ENCODE measurements around the gene PDLIM1. TPM values are rescaled to one million over a fixed set of nuclear protein-coding genes. Genes with fewer than 3 reads are reported as not detected.

The PDLIM1 gene
- total and polyA plus RNA-seq, 10 of the 15 experiments (the other 5 are each of a cell fraction or from before 2014, with no cell fraction given) = 95.7 to 714 (median 309) TPM

DNA sequence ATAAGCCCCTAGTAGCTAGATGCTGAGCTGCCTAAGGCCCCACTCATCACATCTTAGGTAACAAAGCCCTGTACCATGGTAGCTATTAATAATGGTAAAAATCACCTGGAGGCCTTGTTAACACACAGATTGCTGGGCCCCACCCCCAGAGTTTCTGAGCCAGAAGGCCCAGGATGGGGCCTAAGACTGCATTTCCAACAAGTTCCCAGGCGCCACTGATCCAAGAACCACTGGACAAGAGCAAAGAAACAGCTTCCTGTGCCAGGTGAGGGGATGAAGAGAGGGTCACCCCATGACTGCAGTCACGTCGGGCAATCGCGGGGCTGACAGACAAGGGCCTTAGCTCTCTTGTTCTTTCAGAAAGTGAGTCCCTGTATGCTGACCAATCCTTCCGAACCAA is 50.0 kb downstream of the PDLIM1 start:
- CTCF ChIA-PET = interaction anchor here (0.9 to 2.2 kb wide), 4 partner anchors 55 to 134 kb away, joined by 3 to 9 read pairs (median 4); no protein-coding TSS in a partner anchor
- intact Hi-C loops (cut with micrococcal nuclease; ENCODE audit: unreplicated experiment) = loop anchor here (10.0 kb wide), 1 partner anchor 606 kb away; no protein-coding TSS in a partner anchor
- DNase-seq (ENCODE audit: low read depth, low spot score) = no peak
- TF ChIP-seq SMAD5 (IDR thresholded peaks at IDR 0.05; ENCODE audit: low read depth) (no peak), ZNF592 (IDR thresholded peaks at IDR 0.05) (no peak), RCOR1 (conservative IDR thresholded peaks at IDR 0.05; ENCODE audit: low read depth, low read length) (no peak), SREBF1 (IDR thresholded peaks at IDR 0.05; ENCODE audit: low read length) (no peak), NFXL1 (IDR thresholded peaks at IDR 0.05; ENCODE audit: borderline replicate concordance) (no peak), YBX1 (IDR thresholded peaks at IDR 0.05) (no peak), SMARCA5 (IDR thresholded peaks at IDR 0.05) (no peak)
- TF ChIP-seq, protein P1, sequence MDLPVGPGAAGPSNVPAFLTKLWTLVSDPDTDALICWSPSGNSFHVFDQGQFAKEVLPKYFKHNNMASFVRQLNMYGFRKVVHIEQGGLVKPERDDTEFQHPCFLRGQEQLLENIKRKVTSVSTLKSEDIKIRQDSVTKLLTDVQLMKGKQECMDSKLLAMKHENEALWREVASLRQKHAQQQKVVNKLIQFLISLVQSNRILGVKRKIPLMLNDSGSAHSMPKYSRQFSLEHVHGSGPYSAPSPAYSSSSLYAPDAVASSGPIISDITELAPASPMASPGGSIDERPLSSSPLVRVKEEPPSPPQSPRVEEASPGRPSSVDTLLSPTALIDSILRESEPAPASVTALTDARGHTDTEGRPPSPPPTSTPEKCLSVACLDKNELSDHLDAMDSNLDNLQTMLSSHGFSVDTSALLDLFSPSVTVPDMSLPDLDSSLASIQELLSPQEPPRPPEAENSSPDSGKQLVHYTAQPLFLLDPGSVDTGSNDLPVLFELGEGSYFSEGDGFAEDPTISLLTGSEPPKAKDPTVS (IDR thresholded peaks at IDR 0.05; ENCODE audit: low read depth, low read length) = no peak
- TF ChIP-seq, protein P2, sequence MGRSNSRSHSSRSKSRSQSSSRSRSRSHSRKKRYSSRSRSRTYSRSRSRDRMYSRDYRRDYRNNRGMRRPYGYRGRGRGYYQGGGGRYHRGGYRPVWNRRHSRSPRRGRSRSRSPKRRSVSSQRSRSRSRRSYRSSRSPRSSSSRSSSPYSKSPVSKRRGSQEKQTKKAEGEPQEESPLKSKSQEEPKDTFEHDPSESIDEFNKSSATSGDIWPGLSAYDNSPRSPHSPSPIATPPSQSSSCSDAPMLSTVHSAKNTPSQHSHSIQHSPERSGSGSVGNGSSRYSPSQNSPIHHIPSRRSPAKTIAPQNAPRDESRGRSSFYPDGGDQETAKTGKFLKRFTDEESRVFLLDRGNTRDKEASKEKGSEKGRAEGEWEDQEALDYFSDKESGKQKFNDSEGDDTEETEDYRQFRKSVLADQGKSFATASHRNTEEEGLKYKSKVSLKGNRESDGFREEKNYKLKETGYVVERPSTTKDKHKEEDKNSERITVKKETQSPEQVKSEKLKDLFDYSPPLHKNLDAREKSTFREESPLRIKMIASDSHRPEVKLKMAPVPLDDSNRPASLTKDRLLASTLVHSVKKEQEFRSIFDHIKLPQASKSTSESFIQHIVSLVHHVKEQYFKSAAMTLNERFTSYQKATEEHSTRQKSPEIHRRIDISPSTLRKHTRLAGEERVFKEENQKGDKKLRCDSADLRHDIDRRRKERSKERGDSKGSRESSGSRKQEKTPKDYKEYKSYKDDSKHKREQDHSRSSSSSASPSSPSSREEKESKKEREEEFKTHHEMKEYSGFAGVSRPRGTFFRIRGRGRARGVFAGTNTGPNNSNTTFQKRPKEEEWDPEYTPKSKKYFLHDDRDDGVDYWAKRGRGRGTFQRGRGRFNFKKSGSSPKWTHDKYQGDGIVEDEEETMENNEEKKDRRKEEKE (IDR thresholded peaks at IDR 0.05) = no peak
- TF ChIP-seq, protein P3, sequence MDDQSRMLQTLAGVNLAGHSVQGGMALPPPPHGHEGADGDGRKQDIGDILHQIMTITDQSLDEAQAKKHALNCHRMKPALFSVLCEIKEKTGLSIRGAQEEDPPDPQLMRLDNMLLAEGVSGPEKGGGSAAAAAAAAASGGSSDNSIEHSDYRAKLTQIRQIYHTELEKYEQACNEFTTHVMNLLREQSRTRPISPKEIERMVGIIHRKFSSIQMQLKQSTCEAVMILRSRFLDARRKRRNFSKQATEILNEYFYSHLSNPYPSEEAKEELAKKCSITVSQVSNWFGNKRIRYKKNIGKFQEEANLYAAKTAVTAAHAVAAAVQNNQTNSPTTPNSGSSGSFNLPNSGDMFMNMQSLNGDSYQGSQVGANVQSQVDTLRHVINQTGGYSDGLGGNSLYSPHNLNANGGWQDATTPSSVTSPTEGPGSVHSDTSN (IDR thresholded peaks at IDR 0.05; ENCODE audit: insufficient replicate concordance, low read depth, low read length) = no peak
- TF ChIP-seq, protein P4, sequence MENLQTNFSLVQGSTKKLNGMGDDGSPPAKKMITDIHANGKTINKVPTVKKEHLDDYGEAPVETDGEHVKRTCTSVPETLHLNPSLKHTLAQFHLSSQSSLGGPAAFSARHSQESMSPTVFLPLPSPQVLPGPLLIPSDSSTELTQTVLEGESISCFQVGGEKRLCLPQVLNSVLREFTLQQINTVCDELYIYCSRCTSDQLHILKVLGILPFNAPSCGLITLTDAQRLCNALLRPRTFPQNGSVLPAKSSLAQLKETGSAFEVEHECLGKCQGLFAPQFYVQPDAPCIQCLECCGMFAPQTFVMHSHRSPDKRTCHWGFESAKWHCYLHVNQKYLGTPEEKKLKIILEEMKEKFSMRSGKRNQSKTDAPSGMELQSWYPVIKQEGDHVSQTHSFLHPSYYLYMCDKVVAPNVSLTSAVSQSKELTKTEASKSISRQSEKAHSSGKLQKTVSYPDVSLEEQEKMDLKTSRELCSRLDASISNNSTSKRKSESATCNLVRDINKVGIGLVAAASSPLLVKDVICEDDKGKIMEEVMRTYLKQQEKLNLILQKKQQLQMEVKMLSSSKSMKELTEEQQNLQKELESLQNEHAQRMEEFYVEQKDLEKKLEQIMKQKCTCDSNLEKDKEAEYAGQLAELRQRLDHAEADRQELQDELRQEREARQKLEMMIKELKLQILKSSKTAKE (IDR thresholded peaks at IDR 0.05; ENCODE audit: low read depth, poor library complexity, severe bottlenecking) = no peak

More for the DNA sequence above, 50.0 kb downstream of the PDLIM1 start:
- Histone ChIP-seq H3K4me2 (ENCODE audit: control insufficient read depth, insufficient read depth) (no peak overlapping the region), H3K79me2 (ENCODE audit: control insufficient read depth, insufficient read depth, low read length) (peaks cover 19% of the 10 kb centered on the region), H4K20me1 (ENCODE audit: control insufficient read depth, insufficient read depth) (no peaks in the 10 kb centered on the region; the same call in 1 of the 2 replicates), H3K9me3 (replicated peaks; ENCODE audit: control insufficient read depth, insufficient read depth, low read length) (no peaks in the 10 kb centered on the region), H3K4me3 (no peak overlapping the region), H3K27me3 (replicated peaks in 1 of 2; ENCODE audit: control insufficient read depth in 2 of 2, insufficient read depth in 2 of 2, low read length in 1 of 2) (no peaks in the 10 kb centered on the region), H3K9ac (ENCODE audit: control insufficient read depth, insufficient read depth, low read length) (no peak overlapping the region), H2AFZ (ENCODE audit: control insufficient read depth, low read depth, low read length) (no peak overlapping the region), H3K4me1 (ENCODE audit: control insufficient read depth, insufficient read depth, low read length) (peaks cover 34% of the 10 kb centered on the region), H3K36me3 (ENCODE audit: control insufficient read depth in 2 of 2, insufficient read depth in 2 of 2, low read length in 1 of 2) (peaks cover 38 to 60% of the 10 kb centered on the region in 2 experiments), H3K27ac (ENCODE audit: control insufficient read depth, insufficient read depth) (no peak overlapping the region)
- FAIRE-seq = no peak
- BruUV-seq (replicated peaks) = no TSS peak
- POLR2A ChIA-PET = no interaction called here
- 92% methylated on average over 6 of the region's 6 CpGs for WGBS (ENCODE audit: insufficient coverage, insufficient replicate concordance, low lambda C conversion rate, missing lambda C conversion rate)
- RAD21 ChIA-PET (ENCODE audit: unreplicated experiment) = interaction anchor here (0.8 to 1.1 kb wide), 2 partner anchors 48 to 52 kb away, joined by 3 read pairs; no protein-coding TSS in a partner anchor
- ATAC-seq = no peak
- SMC1A ChIA-PET (ENCODE audit: uncharacterized antibody, unreplicated experiment) = interaction anchor here (1.0 to 3.2 kb wide), 2 partner anchors 122 to 134 kb away, joined by 3 to 11 read pairs; no protein-coding TSS in a partner anchor
- in situ Hi-C loops (cut with MboI) = loop anchor here (5.0 kb wide), 1 partner anchor 109 kb away; no protein-coding TSS in a partner anchor

Measured in GM12878 (cell line).